SK-N-SH treated with all-trans-retinoic acid at 6 μM for 48 hours (cell line): ENCODE measurements around the gene R3HDM4.
"Not testable (repeated sequence)": the region's sequence is repeated elsewhere in the genome, so short reads cannot be mapped to it uniquely, and the experiment has no call there.

Experiments used
- ATAC-seq: fragments of 200-7000 bp; cut with Tn5 transposase; 3 replicates; pipeline ENCODE4 v1.9.1; 2020; ENCODE audit warnings: mild to moderate bottlenecking, moderate library complexity
- ARNTL ChIP-seq: fragments of 450-650 bp; formaldehyde crosslinking; IDR thresholded peaks from 2 replicates; pipeline ENCODE4 v1.5.0; 2020; ENCODE audit warnings: low read depth, mild to moderate bottlenecking, moderate library complexity, borderline replicate concordance
- BACH2 ChIP-seq: fragments of 250-450 bp; sonication (Bioruptor Pico); IDR thresholded peaks from 2 replicates; pipeline ENCODE4 v1.9.0; 2021; ENCODE audit warnings: mild to moderate bottlenecking, borderline replicate concordance
- CSDC2 ChIP-seq: fragments of 250-450 bp; sonication (Bioruptor Pico); IDR thresholded peaks from 2 replicates; pipeline ENCODE4 v1.5.0; 2020; ENCODE audit warnings: mild to moderate bottlenecking, moderate library complexity
- GLIS3 ChIP-seq: fragments of 250-450 bp; sonication (Bioruptor Pico); IDR thresholded peaks from 2 replicates; pipeline ENCODE4 v1.5.0; 2020; ENCODE audit warnings: mild to moderate bottlenecking, moderate library complexity
- ISL1 ChIP-seq: fragments of 250-450 bp; sonication (Bioruptor Pico); IDR thresholded peaks from 2 replicates; pipeline ENCODE4 v2.1.2; 2022; ENCODE audit warnings: mild to moderate bottlenecking, moderate library complexity
- OSR1 ChIP-seq: fragments of 250-450 bp; sonication (Bioruptor Pico); IDR thresholded peaks from 2 replicates; pipeline ENCODE4 v1.8.0; 2022; ENCODE audit warnings: moderate library complexity, mild to moderate bottlenecking, inconsistent platforms
- PATZ1 ChIP-seq: fragments of 250-450 bp; sonication (Bioruptor Pico); IDR thresholded peaks from 2 replicates; pipeline ENCODE4 v1.8.0; 2020; ENCODE audit warnings: mild to moderate bottlenecking, moderate library complexity, borderline replicate concordance
- RARB ChIP-seq: fragments of 250-450 bp; sonication (Bioruptor Pico); IDR thresholded peaks from 2 replicates; pipeline ENCODE4 v1.8.0; 2021; ENCODE audit warnings: mild to moderate bottlenecking, moderate library complexity
- SNAI2 ChIP-seq: fragments of 250-450 bp; sonication (Bioruptor Pico); IDR thresholded peaks from 2 replicates; pipeline ENCODE4 v1.5.0; 2020; ENCODE audit warnings: mild to moderate bottlenecking, moderate library complexity
- TOX ChIP-seq: fragments of 250-450 bp; sonication (Bioruptor Pico); IDR thresholded peaks from 2 replicates; pipeline ENCODE4 v1.8.0; 2021; ENCODE audit warnings: mild to moderate bottlenecking, moderate library complexity, borderline replicate concordance
- ZFP3 ChIP-seq: fragments of 250-450 bp; sonication (Bioruptor Pico); IDR thresholded peaks from 2 replicates; pipeline ENCODE4 v1.5.0; 2020; ENCODE audit warnings: mild to moderate bottlenecking, moderate library complexity
- ZFP30 ChIP-seq: fragments of 450-650 bp; formaldehyde crosslinking; IDR thresholded peaks from 2 replicates; pipeline ENCODE4 v1.5.0; 2022; ENCODE audit warnings: mild to moderate bottlenecking, moderate library complexity
- ZNF565 ChIP-seq: fragments of 450-650 bp; formaldehyde crosslinking; conservative IDR thresholded peaks from 2 replicates; pipeline ENCODE4 v1.5.0; 2020; ENCODE audit warnings: low read depth, mild to moderate bottlenecking, moderate library complexity
- ZNF70 ChIP-seq: fragments of 450-650 bp; formaldehyde crosslinking; IDR thresholded peaks from 2 replicates; pipeline ENCODE4 v1.5.0; 2020; ENCODE audit warnings: mild to moderate bottlenecking, moderate library complexity
- ZNF8 ChIP-seq: fragments of 450-650 bp; formaldehyde crosslinking; IDR thresholded peaks from 2 replicates; pipeline ENCODE4 v1.5.0; 2020; ENCODE audit warnings: mild to moderate bottlenecking, moderate library complexity
- TF ChIP-seq, protein P1 (sequence below): fragments of 250-450 bp; sonication (Bioruptor Pico); IDR thresholded peaks from 2 replicates; pipeline ENCODE4 v1.5.1; 2021; ENCODE audit warnings: mild to moderate bottlenecking, moderate library complexity
- TF ChIP-seq, protein P2 (sequence below): fragments of 250-450 bp; sonication (Bioruptor Pico); IDR thresholded peaks from 2 replicates; pipeline ENCODE4 v1.8.0; 2021; ENCODE audit warnings: low read depth, mild to moderate bottlenecking, moderate library complexity, borderline replicate concordance
- TF ChIP-seq, protein P3 (sequence below): fragments of 250-450 bp; sonication (Bioruptor Pico); IDR thresholded peaks from 2 replicates; pipeline ENCODE4 v1.5.1; 2020; ENCODE audit warnings: low read depth, mild to moderate bottlenecking, moderate library complexity
- TF ChIP-seq, protein P4 (sequence below): fragments of 250-450 bp; sonication (Bioruptor Pico); IDR thresholded peaks from 2 replicates; pipeline ENCODE4 v1.5.0; 2020; ENCODE audit warnings: mild to moderate bottlenecking, moderate library complexity

Gene R3HDM4

DNA sequence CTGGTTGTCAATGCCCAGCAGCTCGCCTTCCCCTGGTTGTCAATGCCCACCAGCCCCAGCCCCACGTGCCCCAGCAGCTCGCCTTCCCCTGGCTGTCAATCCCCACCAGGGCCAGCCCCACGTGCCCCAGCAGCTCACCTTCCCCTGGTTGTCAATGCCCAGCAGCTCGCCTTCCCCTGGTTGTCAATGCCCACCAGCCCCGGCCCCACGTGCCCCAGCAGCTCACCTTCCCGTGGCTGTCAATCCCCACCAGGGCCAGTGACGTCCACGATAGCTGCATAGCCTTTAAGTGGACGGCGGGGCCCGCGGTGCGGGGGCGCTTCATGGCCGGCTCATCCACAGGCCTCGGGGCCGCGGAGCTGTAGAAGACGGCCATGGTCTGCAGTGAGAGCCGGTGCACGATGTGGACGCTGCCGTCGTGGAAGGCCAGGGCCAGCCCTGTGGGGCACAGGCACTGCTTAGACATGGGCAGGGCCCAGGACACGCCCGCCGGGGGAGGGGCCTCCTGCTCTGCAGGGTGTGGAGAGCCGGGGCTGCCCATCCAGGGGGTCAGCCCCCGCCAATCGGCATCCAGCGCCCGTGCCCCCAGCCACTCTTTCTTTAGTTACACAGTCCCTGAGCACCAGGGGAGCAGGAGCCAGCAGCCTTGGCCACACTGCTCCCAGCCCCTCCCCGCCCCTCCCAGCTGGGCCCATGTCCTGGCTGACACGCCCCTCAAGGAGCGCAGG lies 33.1 kb downstream of the R3HDM4 start:
- TF ChIP-seq BACH2, result no peak
- no peak for TF ChIP-seq GLIS3 (CRISPR knock-in tag)
- TF ChIP-seq, protein P1, sequence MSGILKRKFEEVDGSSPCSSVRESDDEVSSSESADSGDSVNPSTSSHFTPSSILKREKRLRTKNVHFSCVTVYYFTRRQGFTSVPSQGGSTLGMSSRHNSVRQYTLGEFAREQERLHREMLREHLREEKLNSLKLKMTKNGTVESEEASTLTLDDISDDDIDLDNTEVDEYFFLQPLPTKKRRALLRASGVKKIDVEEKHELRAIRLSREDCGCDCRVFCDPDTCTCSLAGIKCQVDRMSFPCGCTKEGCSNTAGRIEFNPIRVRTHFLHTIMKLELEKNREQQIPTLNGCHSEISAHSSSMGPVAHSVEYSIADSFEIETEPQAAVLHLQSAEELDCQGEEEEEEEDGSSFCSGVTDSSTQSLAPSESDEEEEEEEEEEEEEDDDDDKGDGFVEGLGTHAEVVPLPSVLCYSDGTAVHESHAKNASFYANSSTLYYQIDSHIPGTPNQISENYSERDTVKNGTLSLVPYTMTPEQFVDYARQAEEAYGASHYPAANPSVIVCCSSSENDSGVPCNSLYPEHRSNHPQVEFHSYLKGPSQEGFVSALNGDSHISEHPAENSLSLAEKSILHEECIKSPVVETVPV (CRISPR knock-in tag), result no peak
- TF ChIP-seq ZFP3 (CRISPR knock-in tag), result no peak
- TF ChIP-seq ZNF8, result no peak
- no peak for TF ChIP-seq PATZ1
- no peak for TF ChIP-seq ISL1 (CRISPR knock-in tag)
- TF ChIP-seq SNAI2, result no peak
- ATAC-seq, result no peak; the same call in 2 of the 3 replicates

- ATAC-seq, result not testable (repeated sequence)
Observed at GRCh38 chr19:878751-879561, 34.1 kb downstream of the R3HDM4 start.

DNA sequence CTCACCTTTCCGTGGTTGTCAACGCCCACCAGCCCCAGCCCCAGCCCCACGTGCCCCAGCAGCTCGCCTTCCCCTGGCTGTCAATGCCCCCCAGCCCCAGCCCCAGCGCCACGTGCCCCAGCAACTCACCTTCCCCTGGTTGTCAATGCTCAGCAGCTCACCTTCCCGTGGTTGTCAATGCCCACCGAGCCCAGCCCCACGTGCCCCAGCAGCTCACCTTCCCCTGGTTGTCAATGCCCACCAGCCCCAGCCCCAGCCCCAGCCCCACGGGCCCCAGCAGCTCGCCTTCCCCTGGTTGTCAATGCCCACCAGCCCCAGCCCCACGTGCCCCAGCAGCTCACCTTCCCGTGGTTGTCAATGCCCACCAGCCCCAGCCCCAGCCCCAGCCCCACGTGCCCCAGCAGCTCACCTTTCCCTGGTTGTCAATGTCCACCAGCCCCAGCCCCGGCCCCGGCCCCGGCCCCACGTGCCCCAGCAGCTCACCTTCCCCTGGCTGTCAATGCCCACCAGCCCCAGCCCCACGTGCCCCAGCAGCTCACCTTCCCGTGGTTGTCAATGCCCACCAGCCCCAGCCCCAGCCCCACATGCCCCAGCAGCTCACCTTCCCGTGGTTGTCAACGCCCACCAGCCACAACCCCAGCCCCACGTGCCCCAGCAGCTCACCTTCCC lies 34.9 kb downstream of the R3HDM4 start:
- not testable (repeated sequence) for ATAC-seq

DNA sequence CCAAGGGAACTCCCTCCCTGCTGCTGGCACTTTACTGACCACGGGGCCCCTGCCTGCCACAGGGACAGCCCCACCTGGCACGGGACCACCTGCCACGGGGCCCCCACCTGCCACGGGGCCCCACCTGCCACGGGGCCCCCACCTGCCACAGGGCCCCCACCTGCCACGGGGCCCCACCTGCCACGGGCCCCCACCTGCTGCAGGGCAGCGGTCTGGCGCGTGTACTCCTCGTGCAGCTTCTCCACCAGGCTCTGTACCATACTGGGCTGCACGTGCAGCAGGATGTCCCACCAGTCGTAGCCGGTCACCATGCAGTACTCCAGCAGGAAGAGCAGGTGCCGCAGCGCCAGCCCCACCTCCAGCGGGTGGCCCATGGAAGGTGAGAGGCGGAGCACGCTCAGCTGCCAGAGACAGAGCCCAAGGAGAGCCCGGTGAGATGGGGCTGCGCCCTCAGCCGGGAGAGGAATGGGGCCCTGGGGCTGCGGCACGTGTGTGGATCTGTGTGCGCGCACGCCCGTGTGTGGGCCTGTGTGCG lies 36.2 kb downstream of the R3HDM4 start:
- TF ChIP-seq ZNF70 (CRISPR knock-in tag) (no peak), GLIS3 (CRISPR knock-in tag) (no peak), CSDC2 (CRISPR knock-in tag) (no peak), ZFP30 (CRISPR knock-in tag) (no peak), TOX (CRISPR knock-in tag) (no peak), ISL1 (CRISPR knock-in tag) (no peak)
- ATAC-seq, result no peak

GRCh38 chr19:876089-876488 lies 36.9 kb downstream of the R3HDM4 start:
- no peak for ATAC-seq
- TF ChIP-seq TOX (CRISPR knock-in tag), result no peak
- TF ChIP-seq, protein P2, sequence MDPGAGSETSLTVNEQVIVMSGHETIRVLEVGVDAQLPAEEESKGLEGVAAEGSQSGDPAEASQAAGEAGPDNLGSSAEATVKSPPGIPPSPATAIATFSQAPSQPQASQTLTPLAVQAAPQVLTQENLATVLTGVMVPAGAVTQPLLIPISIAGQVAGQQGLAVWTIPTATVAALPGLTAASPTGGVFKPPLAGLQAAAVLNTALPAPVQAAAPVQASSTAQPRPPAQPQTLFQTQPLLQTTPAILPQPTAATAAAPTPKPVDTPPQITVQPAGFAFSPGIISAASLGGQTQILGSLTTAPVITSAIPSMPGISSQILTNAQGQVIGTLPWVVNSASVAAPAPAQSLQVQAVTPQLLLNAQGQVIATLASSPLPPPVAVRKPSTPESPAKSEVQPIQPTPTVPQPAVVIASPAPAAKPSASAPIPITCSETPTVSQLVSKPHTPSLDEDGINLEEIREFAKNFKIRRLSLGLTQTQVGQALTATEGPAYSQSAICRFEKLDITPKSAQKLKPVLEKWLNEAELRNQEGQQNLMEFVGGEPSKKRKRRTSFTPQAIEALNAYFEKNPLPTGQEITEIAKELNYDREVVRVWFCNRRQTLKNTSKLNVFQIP (CRISPR knock-in tag), result no peak
- TF ChIP-seq, protein P3, sequence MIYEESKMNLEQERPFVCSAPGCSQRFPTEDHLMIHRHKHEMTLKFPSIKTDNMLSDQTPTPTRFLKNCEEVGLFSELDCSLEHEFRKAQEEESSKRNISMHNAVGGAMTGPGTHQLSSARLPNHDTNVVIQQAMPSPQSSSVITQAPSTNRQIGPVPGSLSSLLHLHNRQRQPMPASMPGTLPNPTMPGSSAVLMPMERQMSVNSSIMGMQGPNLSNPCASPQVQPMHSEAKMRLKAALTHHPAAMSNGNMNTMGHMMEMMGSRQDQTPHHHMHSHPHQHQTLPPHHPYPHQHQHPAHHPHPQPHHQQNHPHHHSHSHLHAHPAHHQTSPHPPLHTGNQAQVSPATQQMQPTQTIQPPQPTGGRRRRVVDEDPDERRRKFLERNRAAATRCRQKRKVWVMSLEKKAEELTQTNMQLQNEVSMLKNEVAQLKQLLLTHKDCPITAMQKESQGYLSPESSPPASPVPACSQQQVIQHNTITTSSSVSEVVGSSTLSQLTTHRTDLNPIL, result no peak
- TF ChIP-seq CSDC2 (CRISPR knock-in tag), result no peak
- TF ChIP-seq ZNF565, result no peak
- TF ChIP-seq SNAI2, result no peak
- TF ChIP-seq OSR1 (CRISPR knock-in tag), result no peak
- TF ChIP-seq, protein P4, sequence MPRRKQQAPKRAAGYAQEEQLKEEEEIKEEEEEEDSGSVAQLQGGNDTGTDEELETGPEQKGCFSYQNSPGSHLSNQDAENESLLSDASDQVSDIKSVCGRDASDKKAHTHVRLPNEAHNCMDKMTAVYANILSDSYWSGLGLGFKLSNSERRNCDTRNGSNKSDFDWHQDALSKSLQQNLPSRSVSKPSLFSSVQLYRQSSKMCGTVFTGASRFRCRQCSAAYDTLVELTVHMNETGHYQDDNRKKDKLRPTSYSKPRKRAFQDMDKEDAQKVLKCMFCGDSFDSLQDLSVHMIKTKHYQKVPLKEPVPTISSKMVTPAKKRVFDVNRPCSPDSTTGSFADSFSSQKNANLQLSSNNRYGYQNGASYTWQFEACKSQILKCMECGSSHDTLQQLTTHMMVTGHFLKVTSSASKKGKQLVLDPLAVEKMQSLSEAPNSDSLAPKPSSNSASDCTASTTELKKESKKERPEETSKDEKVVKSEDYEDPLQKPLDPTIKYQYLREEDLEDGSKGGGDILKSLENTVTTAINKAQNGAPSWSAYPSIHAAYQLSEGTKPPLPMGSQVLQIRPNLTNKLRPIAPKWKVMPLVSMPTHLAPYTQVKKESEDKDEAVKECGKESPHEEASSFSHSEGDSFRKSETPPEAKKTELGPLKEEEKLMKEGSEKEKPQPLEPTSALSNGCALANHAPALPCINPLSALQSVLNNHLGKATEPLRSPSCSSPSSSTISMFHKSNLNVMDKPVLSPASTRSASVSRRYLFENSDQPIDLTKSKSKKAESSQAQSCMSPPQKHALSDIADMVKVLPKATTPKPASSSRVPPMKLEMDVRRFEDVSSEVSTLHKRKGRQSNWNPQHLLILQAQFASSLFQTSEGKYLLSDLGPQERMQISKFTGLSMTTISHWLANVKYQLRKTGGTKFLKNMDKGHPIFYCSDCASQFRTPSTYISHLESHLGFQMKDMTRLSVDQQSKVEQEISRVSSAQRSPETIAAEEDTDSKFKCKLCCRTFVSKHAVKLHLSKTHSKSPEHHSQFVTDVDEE (CRISPR knock-in tag), result no peak
- TF ChIP-seq, protein P1 (CRISPR knock-in tag), result no peak
- TF ChIP-seq ARNTL, result no peak
- TF ChIP-seq PATZ1, result no peak
- no peak for TF ChIP-seq ZFP3 (CRISPR knock-in tag)
- no peak for TF ChIP-seq RARB (CRISPR knock-in tag)
